Gastrocnemius medialis (tissue), 4 donors: ENCODE results near the gene POR. TPM values are rescaled to one million over a fixed set of nuclear protein-coding genes. Genes with fewer than 3 reads are reported as not detected.
"Not testable (repeated sequence)": the region's sequence is repeated elsewhere in the genome, so short reads cannot be mapped to it uniquely, and the experiment has no call there.

ENCODE experiments used
- ATAC-seq, 2 donors: fragments of 150-250 bp; one replicate each; pipeline ENCODE4 v1.9.1; 2016
- DNase-seq, 2 donors: peaks; one replicate each; pipeline ENCODE4 v3.0.0-alpha.2; 2019
- H3K27ac ChIP-seq, 4 donors: fragments of 200-600 bp; sonication (generic); 1 replicate in 1 of 4; 2 replicates in 3 of 4; pipeline ENCODE4 v1.5.1; 2016 to 2018; ENCODE audit warnings: mild to moderate bottlenecking in 2 of 4, moderate library complexity in 1 of 4
- H3K27me3 ChIP-seq, 3 donors: fragments of 200-600 bp; sonication (generic) in 2 of 3; 1 replicate in 1 of 3; 2 replicates in 2 of 3; pipeline versions ENCODE4 v1.5.1 to v1.6.0; 2016 to 2019; ENCODE audit warnings: mild to moderate bottlenecking in 1 of 3, moderate library complexity in 1 of 3
- H3K36me3 ChIP-seq, 2 donors: fragments of 200-600 bp; sonication (generic) in 1 of 2; one replicate each; pipeline ENCODE4 v1.5.1; 2017 to 2018
- H3K4me1 ChIP-seq, 2 donors: fragments of 200-600 bp; sonication (generic) in 1 of 2; one replicate each; pipeline ENCODE4 v1.5.1; 2016 to 2017; ENCODE audit warnings: mild to moderate bottlenecking in 2 of 2
- H3K4me3 ChIP-seq, 4 donors: fragments of 200-600 bp; sonication (generic) in 3 of 4; 1 replicate in 1 of 4; 2 replicates in 3 of 4; pipeline ENCODE4 v1.5.1; 2016 to 2019; ENCODE audit warnings: mild to moderate bottlenecking in 2 of 4
- H3K9me3 ChIP-seq, 3 donors: fragments of 200-600 bp; sonication (generic) in 2 of 3; 1 replicate in 1 of 3; 2 replicates in 2 of 3; pipeline ENCODE4 v1.5.1; 2016 to 2019
- POLR2A ChIP-seq, 2 donors: fragments of 450-650 bp; IDR thresholded peaks; one replicate each; pipeline ENCODE4 v1.6.1; 2017; ENCODE audit warnings: antibody characterized with exemption in 2 of 2, mild to moderate bottlenecking in 2 of 2, moderate library complexity in 2 of 2
- in situ Hi-C, 4 donors: fragments of 200-750 bp; cut with MboI; loops; one replicate each; pipeline versions ENCODE4 v1.15.0 to v1.8.0; 2017; ENCODE audit warnings: low sequenced_read_pairs in 4 of 4
- intact Hi-C: fragments of 100-400 bp; cut with DNase I; formaldehyde crosslinking; loops from one replicate; pipeline ENCODE4 v1.15.1; 2023; ENCODE audit warnings: low total_unique reads
- total RNA-seq, 4 donors: library from RNA; depleted of rRNA; stranded (reverse); fragments of >200 nt; gene quantifications; one replicate each; pipeline versions ENCODE4 v1.1.0 to v1.2.3, GENCODE V29; 2016
- TF ChIP-seq, protein P1 (sequence below), 5 experiments: fragments of 450-650 bp in 3 of 5; fragments of 200-600 bp in 2 of 5; sonication (generic) in 2 of 5; IDR thresholded peaks in 4 of 5; conservative IDR thresholded peaks in 1 of 5; 1 replicate in 4 of 5; 2 replicates in 1 of 5; pipeline ENCODE4 v1.5.1; 2016 to 2019; ENCODE audit warnings: antibody characterized with exemption in 5 of 5, mild to moderate bottlenecking in 3 of 5, moderate library complexity in 3 of 5

The POR gene
- total RNA-seq, 4 donors from 2014 or later, result 85.7 to 218 (median 115) TPM

DNA sequence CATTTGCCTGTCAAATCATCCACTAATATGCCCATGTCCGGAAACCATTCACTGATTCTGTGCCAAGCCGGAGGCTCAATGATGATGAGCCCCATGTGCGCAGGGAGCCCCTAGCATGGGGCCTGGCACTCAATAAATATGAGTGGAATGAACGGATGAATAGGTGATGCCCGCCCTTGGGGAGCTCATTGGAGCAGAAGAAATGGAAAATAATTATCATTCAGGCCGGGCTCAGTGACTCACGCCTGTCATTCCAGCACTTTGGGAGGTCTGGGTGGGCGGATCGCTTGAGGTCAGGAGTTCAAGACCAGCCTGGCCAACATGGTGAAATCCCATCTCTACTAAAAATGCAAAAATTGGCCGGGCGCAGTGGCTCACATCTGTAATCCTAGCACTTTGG is 25.1 kb upstream of the POR start:
- intact Hi-C loops, result no loop called here
- Histone ChIP-seq H3K36me3 (peaks cover 0 to 21% of the 10 kb centered on the region in 2 donors), H3K4me1 (peaks cover 0 to 3% of the 10 kb centered on the region in 2 donors), H3K4me3 (no peak overlapping the region), H3K27ac (no peak overlapping the region), H3K9me3 (no peaks in the 10 kb centered on the region), H3K27me3 (no peaks in the 10 kb centered on the region)
- DNase-seq (no peak), ATAC-seq (no peak)
- in situ Hi-C loops, result no loop called here
- TF ChIP-seq, protein P1, sequence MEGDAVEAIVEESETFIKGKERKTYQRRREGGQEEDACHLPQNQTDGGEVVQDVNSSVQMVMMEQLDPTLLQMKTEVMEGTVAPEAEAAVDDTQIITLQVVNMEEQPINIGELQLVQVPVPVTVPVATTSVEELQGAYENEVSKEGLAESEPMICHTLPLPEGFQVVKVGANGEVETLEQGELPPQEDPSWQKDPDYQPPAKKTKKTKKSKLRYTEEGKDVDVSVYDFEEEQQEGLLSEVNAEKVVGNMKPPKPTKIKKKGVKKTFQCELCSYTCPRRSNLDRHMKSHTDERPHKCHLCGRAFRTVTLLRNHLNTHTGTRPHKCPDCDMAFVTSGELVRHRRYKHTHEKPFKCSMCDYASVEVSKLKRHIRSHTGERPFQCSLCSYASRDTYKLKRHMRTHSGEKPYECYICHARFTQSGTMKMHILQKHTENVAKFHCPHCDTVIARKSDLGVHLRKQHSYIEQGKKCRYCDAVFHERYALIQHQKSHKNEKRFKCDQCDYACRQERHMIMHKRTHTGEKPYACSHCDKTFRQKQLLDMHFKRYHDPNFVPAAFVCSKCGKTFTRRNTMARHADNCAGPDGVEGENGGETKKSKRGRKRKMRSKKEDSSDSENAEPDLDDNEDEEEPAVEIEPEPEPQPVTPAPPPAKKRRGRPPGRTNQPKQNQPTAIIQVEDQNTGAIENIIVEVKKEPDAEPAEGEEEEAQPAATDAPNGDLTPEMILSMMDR (IDR thresholded peaks at IDR 0.05 in 4 of 5, conservative IDR thresholded peaks at IDR 0.05 in 1 of 5), result no peak
- TF ChIP-seq POLR2A (IDR thresholded peaks at IDR 0.05), result no peak

DNA sequence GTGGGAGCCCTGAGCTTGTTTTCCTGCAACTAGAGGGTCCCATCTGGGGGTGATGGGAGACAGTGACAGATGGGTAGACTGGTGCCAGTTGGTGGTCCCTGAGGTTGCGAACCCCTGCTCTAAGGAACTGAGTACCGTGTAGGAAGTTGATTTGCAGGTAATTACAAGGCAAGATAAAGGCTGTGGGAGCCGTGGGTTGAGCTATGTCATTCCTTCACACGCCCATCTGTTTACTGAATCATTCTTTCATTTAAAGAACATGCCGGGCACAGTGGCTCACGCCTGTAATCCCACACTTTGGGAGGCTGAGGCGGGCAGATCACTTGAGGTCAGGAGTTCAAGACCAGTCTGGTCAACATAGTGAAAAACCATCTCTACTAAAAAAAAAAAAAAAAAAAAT is 23.7 kb upstream of the POR start:
- ATAC-seq, in situ Hi-C loops, H3K4me3 ChIP-seq, intact Hi-C loops, H3K9me3 ChIP-seq, H3K27ac ChIP-seq, DNase-seq, H3K4me1 ChIP-seq, H3K36me3 ChIP-seq, H3K27me3 ChIP-seq: not testable (repeated sequence)

DNA sequence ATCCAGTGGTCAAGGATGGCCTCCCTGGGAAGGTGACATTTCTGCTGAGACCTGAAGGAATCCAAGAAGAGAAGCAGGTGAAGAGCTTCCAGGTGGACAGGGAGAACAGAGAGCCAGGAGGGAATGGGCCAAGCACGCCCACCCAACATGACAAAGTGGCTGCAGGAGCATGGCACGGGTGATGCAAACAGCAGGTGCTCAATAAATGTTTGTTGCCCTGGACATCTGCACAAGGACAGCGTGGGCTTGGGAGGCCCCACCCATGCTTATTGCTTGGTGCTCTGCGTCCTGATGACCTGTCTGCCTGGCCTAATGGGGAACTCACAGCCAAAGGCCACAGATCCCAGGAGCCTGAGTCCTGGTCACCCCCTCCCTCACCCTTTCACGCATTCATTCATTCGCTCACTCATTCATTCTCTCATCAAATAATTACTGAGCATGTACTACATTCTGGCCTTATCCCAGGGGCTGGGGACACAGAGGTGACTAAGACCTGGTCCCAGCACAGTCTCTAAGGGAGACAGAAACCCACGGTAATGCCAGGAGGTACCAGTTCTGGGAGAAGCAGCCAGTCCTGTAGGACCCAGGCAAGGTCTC is 23.0 kb upstream of the POR start:
- intact Hi-C loops, result no loop called here
- no peaks in the 10 kb centered on the region for H3K27me3 ChIP-seq
- no peak for ATAC-seq
- no peak overlapping the region for H3K27ac ChIP-seq
- H3K36me3 ChIP-seq, result peaks cover 0 to 4% of the 10 kb centered on the region in 2 donors
- in situ Hi-C loops, result no loop called here
- H3K4me1 ChIP-seq, result peaks cover 0 to 3% of the 10 kb centered on the region in 2 donors
- H3K9me3 ChIP-seq, result no peaks in the 10 kb centered on the region
- no peak for DNase-seq
- no peak overlapping the region for H3K4me3 ChIP-seq
- TF ChIP-seq, protein P1 (IDR thresholded peaks at IDR 0.05 in 4 of 5, conservative IDR thresholded peaks at IDR 0.05 in 1 of 5), result no peak
- TF ChIP-seq POLR2A (IDR thresholded peaks at IDR 0.05), result no peak

DNA sequence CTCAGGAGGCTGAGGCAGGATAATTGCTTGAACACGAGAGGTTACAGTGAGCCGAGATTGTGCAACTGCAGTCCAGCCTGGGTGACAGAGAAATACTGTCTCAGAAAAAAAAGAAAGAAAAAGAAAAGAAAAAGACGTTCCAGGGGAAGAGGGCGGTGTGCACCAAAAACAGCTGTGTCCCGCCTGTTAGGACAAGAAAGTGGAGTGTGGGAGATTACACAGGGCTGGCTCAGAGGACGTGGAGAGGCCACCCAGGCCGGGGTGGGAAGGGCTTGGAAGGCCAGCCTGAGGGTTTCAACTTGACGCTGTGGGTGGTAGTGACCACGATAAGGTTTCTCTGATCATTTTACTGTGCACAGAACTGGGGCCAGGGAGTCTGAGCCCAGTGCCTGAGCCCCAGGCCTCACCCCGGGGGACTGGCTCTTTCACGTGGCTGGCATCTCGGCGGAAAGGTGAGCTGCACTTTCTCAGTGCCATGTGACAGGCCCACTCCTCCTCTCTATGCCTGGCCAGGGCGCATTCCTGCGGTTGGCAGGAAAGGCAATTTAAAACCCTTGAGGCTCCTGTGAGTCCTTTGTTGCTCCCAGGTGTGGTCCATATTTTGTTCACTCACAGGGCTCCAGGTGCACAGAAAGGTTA is 22.2 kb upstream of the POR start:
- no peak for TF ChIP-seq POLR2A (IDR thresholded peaks at IDR 0.05)
- TF ChIP-seq, protein P1 (IDR thresholded peaks at IDR 0.05 in 4 of 5, conservative IDR thresholded peaks at IDR 0.05 in 1 of 5), result no peak
- H3K4me1 ChIP-seq, result peaks cover 0 to 3% of the 10 kb centered on the region in 2 donors
- DNase-seq (peak; percentile 19 to 51), ATAC-seq (peak; percentile 27 to 35)
- intact Hi-C loops (no loop called here), in situ Hi-C loops (no loop called here)
- no peaks in the 10 kb centered on the region for H3K9me3 ChIP-seq
- no peaks in the 10 kb centered on the region for H3K27me3 ChIP-seq
- H3K36me3 ChIP-seq, result peaks cover 0 to under 1% of the 10 kb centered on the region in 2 donors
- H3K4me3 ChIP-seq, result no peak overlapping the region
- no peak overlapping the region for H3K27ac ChIP-seq

DNA sequence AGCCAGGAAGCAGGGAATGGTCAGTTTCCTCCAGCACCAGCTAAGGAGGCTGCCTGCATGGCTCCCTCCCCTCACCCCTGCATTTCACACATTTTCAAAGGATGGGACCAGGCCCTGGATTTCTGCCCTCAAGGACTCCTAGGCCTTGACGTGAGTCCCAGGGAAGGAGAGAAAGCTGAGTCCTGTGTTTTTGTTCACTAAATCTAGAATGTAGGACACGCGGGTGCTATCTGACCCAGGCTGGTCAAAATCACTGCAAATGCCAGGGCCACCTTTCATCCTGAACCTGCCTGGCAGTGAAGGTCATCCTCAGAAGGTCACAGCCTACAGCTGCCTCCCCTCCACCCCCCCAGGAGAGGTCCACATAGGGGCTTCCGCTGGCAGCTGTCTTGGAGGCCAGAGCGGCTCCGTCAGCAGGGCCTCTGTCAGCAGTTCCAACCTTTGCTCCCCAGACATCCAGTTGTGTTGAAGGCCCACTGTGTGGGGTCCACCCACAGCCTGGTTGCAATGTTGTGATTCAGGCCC is 18.1 kb upstream of the POR start:
- ATAC-seq, result no peak

More for the DNA sequence above, 18.1 kb upstream of the POR start:
- intact Hi-C loops, result no loop called here
- Histone ChIP-seq H3K9me3 (no peaks in the 10 kb centered on the region), H3K27ac (no peak overlapping the region), H3K4me1 (no peaks in the 10 kb centered on the region), H3K4me3 (no peak overlapping the region), H3K36me3 (no peaks in the 10 kb centered on the region), H3K27me3 (no peaks in the 10 kb centered on the region)
- in situ Hi-C loops, result no loop called here
- no peak for DNase-seq
- TF ChIP-seq POLR2A (IDR thresholded peaks at IDR 0.05), result no peak
- TF ChIP-seq, protein P1 (IDR thresholded peaks at IDR 0.05 in 4 of 5, conservative IDR thresholded peaks at IDR 0.05 in 1 of 5), result no peak
